ENCODE data around the gene NDEL1.

NDEL1 gene

DNA sequence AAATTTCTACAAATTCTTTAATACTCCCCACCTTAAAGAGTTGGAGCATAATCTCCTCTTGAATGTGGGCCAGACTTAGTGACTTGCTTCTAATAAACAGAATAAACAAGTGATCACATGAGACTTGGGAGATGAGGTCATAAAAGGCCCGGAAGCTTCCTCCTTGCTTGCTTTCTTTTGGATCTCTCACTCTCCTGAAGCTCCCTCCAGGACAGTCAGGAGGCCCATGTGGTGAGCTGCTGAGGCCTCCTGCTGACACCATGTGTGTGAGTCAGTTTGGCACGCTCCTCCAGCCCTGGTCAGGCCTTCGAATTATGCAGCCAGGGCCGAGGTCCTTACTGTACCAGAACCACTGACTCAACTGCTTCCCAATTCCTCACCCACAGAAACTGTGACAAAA lies 53.2 kb downstream of the NDEL1 start:
- no peak overlapping the region for H3K4me3 ChIP-seq (ENCODE audit: low read depth, low read length)
- TF ChIP-seq, protein P1, sequence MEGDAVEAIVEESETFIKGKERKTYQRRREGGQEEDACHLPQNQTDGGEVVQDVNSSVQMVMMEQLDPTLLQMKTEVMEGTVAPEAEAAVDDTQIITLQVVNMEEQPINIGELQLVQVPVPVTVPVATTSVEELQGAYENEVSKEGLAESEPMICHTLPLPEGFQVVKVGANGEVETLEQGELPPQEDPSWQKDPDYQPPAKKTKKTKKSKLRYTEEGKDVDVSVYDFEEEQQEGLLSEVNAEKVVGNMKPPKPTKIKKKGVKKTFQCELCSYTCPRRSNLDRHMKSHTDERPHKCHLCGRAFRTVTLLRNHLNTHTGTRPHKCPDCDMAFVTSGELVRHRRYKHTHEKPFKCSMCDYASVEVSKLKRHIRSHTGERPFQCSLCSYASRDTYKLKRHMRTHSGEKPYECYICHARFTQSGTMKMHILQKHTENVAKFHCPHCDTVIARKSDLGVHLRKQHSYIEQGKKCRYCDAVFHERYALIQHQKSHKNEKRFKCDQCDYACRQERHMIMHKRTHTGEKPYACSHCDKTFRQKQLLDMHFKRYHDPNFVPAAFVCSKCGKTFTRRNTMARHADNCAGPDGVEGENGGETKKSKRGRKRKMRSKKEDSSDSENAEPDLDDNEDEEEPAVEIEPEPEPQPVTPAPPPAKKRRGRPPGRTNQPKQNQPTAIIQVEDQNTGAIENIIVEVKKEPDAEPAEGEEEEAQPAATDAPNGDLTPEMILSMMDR (IDR thresholded peaks at IDR 0.05; ENCODE audit: low read depth, low read length) = no peak

GRCh38 chr17:8489841-8490240 lies 54.2 kb downstream of the NDEL1 start:
- TF ChIP-seq, protein P1 (IDR thresholded peaks at IDR 0.05; ENCODE audit: low read depth, low read length) = no peak
- no peak overlapping the region for H3K4me3 ChIP-seq (ENCODE audit: low read depth, low read length)

DNA sequence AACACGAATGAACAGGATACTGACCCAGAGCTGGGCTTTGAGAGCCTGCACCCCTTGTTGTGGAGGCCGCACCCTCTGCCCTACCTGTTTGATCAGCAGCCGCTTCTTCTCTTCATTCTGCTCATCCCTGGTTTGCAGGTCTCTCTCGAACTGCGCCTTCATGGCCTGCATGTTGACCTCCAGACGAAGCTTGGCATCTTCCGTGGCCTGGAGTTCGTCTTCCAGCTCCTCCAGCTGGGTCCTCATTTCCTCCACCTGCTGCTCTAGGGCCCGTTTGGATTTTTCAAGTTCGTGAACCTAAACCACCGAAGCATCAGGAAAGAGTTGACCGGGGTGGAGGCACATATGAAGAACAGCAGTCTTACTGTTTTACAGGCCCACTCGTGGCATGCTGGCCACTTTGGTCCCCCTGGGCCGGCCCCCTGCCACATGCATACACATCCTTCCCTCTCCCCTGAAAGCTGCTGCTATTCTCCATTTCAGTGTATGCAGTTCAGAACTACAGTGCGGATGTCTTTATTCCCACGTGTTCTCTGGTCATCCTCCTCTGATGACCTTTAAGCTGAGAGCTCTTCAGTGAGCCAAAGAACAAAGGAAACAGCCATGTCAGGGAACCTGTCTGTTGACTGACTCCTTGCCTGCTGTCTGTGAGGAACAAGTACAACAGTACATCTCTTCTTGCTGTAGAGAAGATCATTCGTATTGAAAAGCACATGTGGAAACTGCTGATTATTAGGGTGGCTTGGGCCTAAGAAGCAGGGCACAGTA lies 54.8 kb downstream of the NDEL1 start:
- no peak overlapping the region for H3K4me3 ChIP-seq (ENCODE audit: low read depth, low read length)
- TF ChIP-seq, protein P1 (IDR thresholded peaks at IDR 0.05; ENCODE audit: low read depth, low read length) = no peak

DNA sequence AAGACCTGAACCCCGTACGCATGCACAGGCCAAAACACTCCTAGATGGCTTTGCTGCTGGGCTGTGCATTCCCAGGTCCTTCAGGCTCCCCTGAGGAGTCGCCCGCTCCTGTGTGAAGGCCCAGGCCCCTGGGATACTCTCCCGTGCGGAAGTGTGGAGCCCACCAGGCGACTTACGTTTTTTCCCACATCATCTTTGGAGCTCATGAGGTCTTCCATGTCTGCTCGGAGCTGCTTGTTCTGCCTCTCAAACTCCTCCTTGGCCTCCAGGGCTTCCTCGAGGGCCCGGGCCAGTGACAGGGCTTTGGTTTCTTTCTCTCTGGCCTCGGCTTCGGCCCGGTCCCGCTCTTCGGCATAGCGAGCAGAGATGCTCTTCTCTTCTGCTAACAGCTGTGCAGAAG lies 56.4 kb downstream of the NDEL1 start:
- TF ChIP-seq, protein P1 (IDR thresholded peaks at IDR 0.05; ENCODE audit: low read depth, low read length) = no peak
- no peak overlapping the region for H3K4me3 ChIP-seq (ENCODE audit: low read depth, low read length)

GRCh38 chr17:8494021-8494420 lies 58.3 kb downstream of the NDEL1 start:
- H3K4me3 ChIP-seq (ENCODE audit: low read depth, low read length) = no peak overlapping the region
- TF ChIP-seq, protein P1 (IDR thresholded peaks at IDR 0.05; ENCODE audit: low read depth, low read length) = no peak

DNA sequence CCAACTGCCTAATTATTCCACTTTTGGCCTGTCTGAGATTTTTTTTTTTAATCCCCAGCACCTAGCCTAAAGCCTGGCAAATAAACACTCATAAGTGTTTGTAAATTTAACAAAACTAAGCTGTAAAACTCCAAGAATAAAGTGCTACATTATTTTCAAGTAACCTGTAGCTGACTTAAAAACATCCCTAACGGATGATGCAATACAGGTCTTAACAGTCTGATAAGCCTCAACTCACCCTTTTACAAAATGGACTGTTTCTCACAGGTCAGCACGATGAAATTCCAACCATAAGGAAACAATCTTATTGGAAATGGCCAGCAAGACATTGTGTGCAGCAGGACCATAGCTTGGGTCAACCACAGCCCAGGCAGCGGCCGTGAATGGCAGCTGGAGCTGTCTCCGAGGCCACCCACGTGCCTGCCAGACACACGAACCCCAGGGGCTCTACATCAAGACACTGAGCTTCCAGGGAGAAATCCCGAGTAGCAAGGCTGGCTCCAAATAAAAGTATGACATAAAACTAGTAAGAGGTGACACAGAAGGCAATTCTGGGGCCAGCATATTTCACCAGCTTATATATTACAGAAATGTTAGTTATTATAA lies 58.9 kb downstream of the NDEL1 start:
- H3K4me3 ChIP-seq (ENCODE audit: low read depth, low read length) = no peak overlapping the region
- TF ChIP-seq, protein P1 (IDR thresholded peaks at IDR 0.05; ENCODE audit: low read depth, low read length) = no peak

GRCh38 chr17:8496081-8496480 lies 60.4 kb downstream of the NDEL1 start:
- H3K4me3 ChIP-seq (ENCODE audit: low read depth, low read length) = no peak overlapping the region
- TF ChIP-seq, protein P1 (IDR thresholded peaks at IDR 0.05; ENCODE audit: low read depth, low read length) = no peak
